ENCODE results near the gene UNC5CL. TPM values are rescaled to one million over a fixed set of nuclear protein-coding genes. Genes with fewer than 3 reads are reported as not detected.

Gene UNC5CL
- polyA plus RNA-seq, 1 donor: 164 TPM

GRCh38 chr6:40977085-40977484, 61.9 kb downstream of the UNC5CL start:
- Histone ChIP-seq H3K27me3 (ENCODE audit: control insufficient read depth, insufficient read depth, low read length) (no peaks in the 10 kb centered on the region), H3K4me1 (ENCODE audit: control insufficient read depth, insufficient read depth, low read length) (no peaks in the 10 kb centered on the region), H3K9me3 (ENCODE audit: control insufficient read depth, low read depth, low read length) (no peaks in the 10 kb centered on the region), H3K4me3 (ENCODE audit: low read length) (no peak overlapping the region), H3K27ac (ENCODE audit: low read length) (no peak overlapping the region), H3K36me3 (ENCODE audit: control insufficient read depth, insufficient read depth, low read length) (no peaks in the 10 kb centered on the region)
- WGBS (ENCODE audit: insufficient coverage, low lambda C conversion rate): no CpG with 5 or more reads among the region's 4 CpGs
- DNase-seq: no peak

Other genes with a start within 250 kb of the UNC5CL start
- gene TSPO2, start 3.2 kb upstream of the UNC5CL start, polyA plus RNA-seq: 2.3 TPM
- gene APOBEC2, start 14.0 kb upstream of the UNC5CL start, polyA plus RNA-seq: 5.6 TPM
- 82.5 TPM for gene OARD1, start 33.1 kb upstream of the UNC5CL start, polyA plus RNA-seq
- gene NFYA, start 33.8 kb upstream of the UNC5CL start, polyA plus RNA-seq: 29.3 TPM
- gene TREML1, start 115.1 kb upstream of the UNC5CL start, polyA plus RNA-seq: 0.07 TPM
- 0.28 TPM for gene TREM2, start 123.9 kb upstream of the UNC5CL start, polyA plus RNA-seq
- gene TREML2, start 161.9 kb upstream of the UNC5CL start, polyA plus RNA-seq: 0.43 TPM
- gene TREML4, start 189.1 kb upstream of the UNC5CL start, polyA plus RNA-seq: not detected
- 0.06 TPM for gene TREM1, start 247.5 kb upstream of the UNC5CL start, polyA plus RNA-seq